PFSK-1 (cell line): ENCODE results near the gene BHLHE41.

Experiments
- POLR2AphosphoS5 ChIP-seq: IDR thresholded peaks from 2 replicates; pipeline ENCODE4 v1.6.1; 2012; ENCODE audit warnings: low read depth, mild to moderate bottlenecking, control low read depth, low read length, moderate library complexity
- REST ChIP-seq, 2 experiments: IDR thresholded peaks; 2 replicates each; pipeline versions ENCODE4 v1.6.1 to v1.8.0; 2011 to 2012; ENCODE audit warnings: low read depth in 2 of 2, low read length in 2 of 2, control low read depth in 1 of 2, inconsistent platforms in 1 of 2, mild to moderate bottlenecking in 1 of 2, moderate library complexity in 1 of 2; ENCODE audit not compliant: insufficient read depth in 1 of 2
- SIN3A ChIP-seq: IDR thresholded peaks from 2 replicates; pipeline ENCODE4 v1.6.1; 2012; ENCODE audit warnings: mild to moderate bottlenecking, low read length, moderate library complexity, borderline replicate concordance; ENCODE audit not compliant: insufficient read depth
- TAF1 ChIP-seq: IDR thresholded peaks from 2 replicates; pipeline ENCODE4 v1.6.1; 2012; ENCODE audit warnings: low read length, control low read depth, borderline replicate concordance; ENCODE audit not compliant: insufficient read depth

GRCh38 chr12:26143291-26143690 is 18.5 kb upstream of the BHLHE41 start:
- TF ChIP-seq SIN3A (no peak), TAF1 (no peak), POLR2AphosphoS5 (no peak), REST (IDR thresholded peaks at IDR 0.05; ENCODE audit: insufficient read depth in 1 of 2, low read depth in 2 of 2, low read length in 2 of 2) (no peak)
